Loucy (cell line): ENCODE data around the gene CEP128.
"Not testable (repeated sequence)": the region's sequence is repeated elsewhere in the genome, so short reads cannot be mapped to it uniquely, and the experiment has no call there.

ENCODE experiments used
- H2AFZ ChIP-seq: fragments of 200-600 bp; sonication (generic); 2 replicates; pipeline ENCODE4 v1.6.0; 2016; ENCODE audit warnings: antibody characterized with exemption, mild to moderate bottlenecking, low read length, moderate library complexity
- H3F3A ChIP-seq: fragments of 200-600 bp; 2 replicates; pipeline ENCODE4 v1.6.0; 2016; ENCODE audit warnings: antibody characterized with exemption, low read depth, mild to moderate bottlenecking
- H3K27me3 ChIP-seq: fragments of 200-600 bp; sonication (generic); 2 replicates; pipeline ENCODE4 v1.6.1; 2014; ENCODE audit warnings: low read length, mild to moderate bottlenecking; ENCODE audit not compliant: insufficient read depth, poor library complexity, severe bottlenecking
- H3K36me3 ChIP-seq: fragments of 200-600 bp; sonication (generic); 2 replicates; pipeline ENCODE4 v1.6.1; 2016; ENCODE audit warnings: low read length; ENCODE audit not compliant: insufficient read depth
- H3K4me1 ChIP-seq: fragments of 200-600 bp; sonication (generic); 2 replicates; pipeline ENCODE4 v1.5.1; 2014; ENCODE audit warnings: low read length, mild to moderate bottlenecking; ENCODE audit not compliant: insufficient read depth, poor library complexity, severe bottlenecking
- H3K4me2 ChIP-seq: fragments of 200-600 bp; sonication (generic); 2 replicates; pipeline ENCODE4 v1.6.0; 2014; ENCODE audit warnings: antibody characterized with exemption, low read length, low read depth, mild to moderate bottlenecking; ENCODE audit not compliant: poor library complexity, severe bottlenecking
- H3K4me3 ChIP-seq: fragments of 200-600 bp; sonication (generic); 2 replicates; pipeline ENCODE4 v1.5.1; 2014; ENCODE audit warnings: low read length, mild to moderate bottlenecking, mixed read lengths; ENCODE audit not compliant: poor library complexity, severe bottlenecking
- H3K79me2 ChIP-seq: fragments of 200-600 bp; sonication (generic); 2 replicates; pipeline ENCODE4 v1.6.1; 2014; ENCODE audit warnings: low read length; ENCODE audit not compliant: insufficient read depth
- H3K9ac ChIP-seq: fragments of 200-600 bp; sonication (generic); 2 replicates; pipeline ENCODE4 v1.6.0; 2014; ENCODE audit warnings: mild to moderate bottlenecking, low read depth, low read length, moderate library complexity; ENCODE audit not compliant: poor library complexity, severe bottlenecking
- H3K9me2 ChIP-seq: fragments of 200-600 bp; sonication (generic); replicated peaks from 2 replicates; pipeline ENCODE4 v1.6.1; 2016; ENCODE audit warnings: low read depth, low read length, mixed read lengths
- H3K9me3 ChIP-seq: fragments of 200-600 bp; sonication (generic); 2 replicates; pipeline ENCODE4 v1.6.1; 2014; ENCODE audit warnings: mild to moderate bottlenecking, antibody characterized with exemption, low read length, low read depth; ENCODE audit not compliant: insufficient read depth
- H4K20me1 ChIP-seq: fragments of 200-600 bp; sonication (generic); 2 replicates; pipeline ENCODE4 v1.6.0; 2014; ENCODE audit warnings: antibody characterized with exemption, low read length, mild to moderate bottlenecking; ENCODE audit not compliant: insufficient read depth, poor library complexity, severe bottlenecking
- CTCF ChIP-seq: fragments of 200-600 bp; sonication (generic); conservative IDR thresholded peaks from 2 replicates; pipeline ENCODE4 v1.5.1; 2014; ENCODE audit warnings: mild to moderate bottlenecking, antibody characterized with exemption, low read length
- EZH2phosphoT487 ChIP-seq: fragments of 200-600 bp; IDR thresholded peaks from 2 replicates; pipeline ENCODE4 v1.6.1; 2018; ENCODE audit warnings: antibody characterized with exemption, mild to moderate bottlenecking, moderate library complexity, borderline replicate concordance

CEP128 gene

DNA sequence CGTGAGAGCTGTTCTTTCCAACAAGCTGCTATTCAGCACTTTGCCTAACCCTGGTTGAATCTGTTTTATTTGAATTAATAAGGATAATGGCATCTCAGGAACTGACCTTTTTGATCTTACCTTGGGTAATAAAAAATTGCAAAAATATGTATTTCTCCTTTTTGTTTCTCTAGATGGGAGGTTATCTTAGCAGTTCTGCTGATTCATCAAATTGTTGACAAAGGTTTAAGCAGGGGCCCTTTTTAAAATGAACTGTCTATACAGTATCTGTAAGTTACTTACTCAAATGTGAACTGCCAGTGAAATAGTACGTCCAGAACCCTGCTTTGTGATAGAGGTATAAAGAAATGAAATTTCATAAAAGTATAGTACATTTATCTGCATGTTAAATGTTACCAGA, 14.6 kb upstream of the CEP128 start:
- Histone ChIP-seq H3K79me2 (peaks cover 5% of the 10 kb centered on the region; the same call in 1 of the 2 replicates), H4K20me1 (no peaks in the 10 kb centered on the region), H3F3A (no peaks in the 10 kb centered on the region), H2AFZ (no peak overlapping the region), H3K36me3 (no peaks in the 10 kb centered on the region), H3K9ac (peak overlapping the region; percentile 73), H3K4me1 (peaks cover 35% of the 10 kb centered on the region), H3K9me3 (no peaks in the 10 kb centered on the region), H3K4me2 (peak overlapping the region; percentile 86), H3K4me3 (peak overlapping the region; percentile 84), H3K27me3 (no peaks in the 10 kb centered on the region), H3K9me2 (no peaks in the 10 kb centered on the region)
- TF ChIP-seq EZH2phosphoT487: no peak
- no peak for TF ChIP-seq CTCF

DNA sequence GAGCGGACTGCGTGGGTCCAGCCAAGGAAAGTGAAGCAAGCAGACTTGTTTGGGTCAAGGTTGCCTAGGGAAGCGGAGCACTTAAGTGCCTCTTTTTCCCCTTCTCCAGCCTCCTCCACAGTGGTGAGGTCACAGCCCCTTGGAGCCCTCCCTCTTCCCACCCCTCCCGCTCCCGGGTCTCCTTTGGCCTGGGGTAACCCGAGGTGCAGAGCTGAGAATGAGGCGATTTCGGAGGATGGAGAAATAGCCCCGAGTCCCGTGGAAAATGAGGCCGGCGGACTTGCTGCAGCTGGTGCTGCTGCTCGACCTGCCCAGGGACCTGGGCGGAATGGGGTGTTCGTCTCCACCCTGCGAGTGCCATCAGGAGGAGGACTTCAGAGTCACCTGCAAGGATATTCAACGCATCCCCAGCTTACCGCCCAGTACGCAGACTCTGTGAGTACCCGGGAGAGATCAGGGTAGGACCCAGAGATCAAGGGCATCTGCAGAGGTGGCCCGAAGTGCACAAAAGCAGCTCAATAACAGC, 13.9 kb upstream of the CEP128 start, which contains the start of gene TSHR:
TSS of gene TSHR (plus strand) at position 206 of the 526 bp plus-strand sequence. CDS start at position 266, 60 bp downstream.
- peak within 1 kb of the TSS; percentile 99 for H2AFZ ChIP-seq
- H3K9me3 ChIP-seq: no peaks in the 10 kb centered on the region
- no peaks in the 10 kb centered on the region for H4K20me1 ChIP-seq
- no peaks in the 10 kb centered on the region for H3K27me3 ChIP-seq
- peaks cover 35% of the 10 kb centered on the region for H3K4me1 ChIP-seq
- peak within 1 kb of the TSS; percentile 86 for H3K4me2 ChIP-seq
- no peaks in the 10 kb centered on the region for H3F3A ChIP-seq
- peak within 1 kb of the TSS; percentile 73 for H3K9ac ChIP-seq
- TF ChIP-seq EZH2phosphoT487 (no peak), CTCF (no peak)
- peaks cover 5% of the 10 kb centered on the region; the same call in 1 of the 2 replicates for H3K79me2 ChIP-seq
- H3K36me3 ChIP-seq: no peaks in the 10 kb centered on the region
- no peaks in the 10 kb centered on the region for H3K9me2 ChIP-seq
- H3K4me3 ChIP-seq: peak within 1 kb of the TSS; percentile 84

- Histone ChIP-seq H3K79me2 (peaks cover 5% of the 10 kb centered on the region; the same call in 1 of the 2 replicates), H3K9me2 (no peaks in the 10 kb centered on the region), H3K4me1 (peaks cover 31% of the 10 kb centered on the region), H4K20me1 (no peaks in the 10 kb centered on the region), H3K9me3 (no peaks in the 10 kb centered on the region), H3K4me2 (peak overlapping the region; percentile 86), H2AFZ (peak overlapping the region; percentile 99), H3F3A (no peaks in the 10 kb centered on the region), H3K27me3 (no peaks in the 10 kb centered on the region), H3K4me3 (peak overlapping the region; percentile 84), H3K36me3 (no peaks in the 10 kb centered on the region), H3K9ac (peak overlapping the region; percentile 73)
- peak; percentile 83 for TF ChIP-seq CTCF
- no peak for TF ChIP-seq EZH2phosphoT487
These were observed 13.3 kb upstream of the CEP128 start for GRCh38 chr14:80954687-80955299.

- H3K9me3 ChIP-seq, H3K27me3 ChIP-seq, H3K9me2 ChIP-seq, H3K36me3 ChIP-seq, H3F3A ChIP-seq, H3K9ac ChIP-seq, H2AFZ ChIP-seq, H3K4me3 ChIP-seq, H4K20me1 ChIP-seq, H3K79me2 ChIP-seq, H3K4me2 ChIP-seq: not testable (repeated sequence)
- H3K4me1 ChIP-seq: peaks cover 16% of the 10 kb centered on the region
These were observed 11.7 kb upstream of the CEP128 start for GRCh38 chr14:80953211-80953610.
